Retinal pigment epithelial cell (primary cell): ENCODE results near the gene PLIN1.

Source experiments
- DNase-seq: peaks from one replicate; pipeline ENCODE4 v3.0.0-alpha.2; 2010; ENCODE audit warnings: low read depth
- H3K4me3 ChIP-seq: 2 replicates; pipeline ENCODE4 v1.5.1; 2011; ENCODE audit warnings: mild to moderate bottlenecking, low read length, control low read depth, moderate library complexity
- CTCF ChIP-seq: conservative IDR thresholded peaks from 2 replicates; pipeline ENCODE4 v1.5.1; 2011; ENCODE audit warnings: low read depth, low read length, control low read depth, inconsistent platforms

Gene PLIN1

GRCh38 chr15:89647191-89647851 lies 31.8 kb downstream of the PLIN1 start:
- no peak for DNase-seq
- H3K4me3 ChIP-seq: no peak overlapping the region
- peak; percentile 97 for TF ChIP-seq CTCF

- no peak for TF ChIP-seq CTCF
- no peak for DNase-seq
- no peak overlapping the region for H3K4me3 ChIP-seq
These were observed 32.6 kb downstream of the PLIN1 start for GRCh38 chr15:89646416-89647141.

- no peak for TF ChIP-seq CTCF
- H3K4me3 ChIP-seq: no peak overlapping the region
- no peak for DNase-seq
These were observed 33.5 kb downstream of the PLIN1 start for GRCh38 chr15:89645680-89646079.

- DNase-seq: no peak
- H3K4me3 ChIP-seq: no peak overlapping the region
- TF ChIP-seq CTCF: no peak
These were observed 37.1 kb downstream of the PLIN1 start for GRCh38 chr15:89642106-89642505.

GRCh38 chr15:89641053-89641452 lies 38.1 kb downstream of the PLIN1 start:
- no peak for TF ChIP-seq CTCF
- no peak for DNase-seq
- no peak overlapping the region for H3K4me3 ChIP-seq

GRCh38 chr15:89640245-89640644 lies 38.9 kb downstream of the PLIN1 start:
- H3K4me3 ChIP-seq: no peak overlapping the region
- no peak for TF ChIP-seq CTCF
- DNase-seq: no peak

- no peak for DNase-seq
These were observed 45.6 kb downstream of the PLIN1 start for GRCh38 chr15:89633585-89633984.

More at GRCh38 chr15:89633585-89633984, 45.6 kb downstream of the PLIN1 start:
- no peak overlapping the region for H3K4me3 ChIP-seq
- no peak for TF ChIP-seq CTCF
